HG03045 (cell line): ENCODE results near the gene PLD5.
"Not testable (repeated sequence)": the region's sequence is repeated elsewhere in the genome, so short reads cannot be mapped to it uniquely, and the experiment has no call there.

ENCODE experiments used
- ATAC-seq: cut with Tn5 transposase; IDR thresholded peaks from one replicate; pipeline ENCODE4 v1.9.1; 2021; ENCODE audit warnings: mild to moderate bottlenecking, moderate library complexity; ENCODE audit not compliant: unreplicated experiment

Gene PLD5

GRCh38 chr1:242214455-242214854, 310.0 kb downstream of the PLD5 start:
- not testable (repeated sequence) for ATAC-seq

- ATAC-seq: not testable (repeated sequence)
Measured at GRCh38 chr1:242212961-242213360, 311.5 kb downstream of the PLD5 start.

- ATAC-seq: no peak
Measured at GRCh38 chr1:242212401-242212800, 312.1 kb downstream of the PLD5 start.

GRCh38 chr1:242211254-242212022, 313.1 kb downstream of the PLD5 start:
- ATAC-seq: no peak

- ATAC-seq: not testable (repeated sequence)
Measured at GRCh38 chr1:242210316-242210715, 314.2 kb downstream of the PLD5 start.

- no peak for ATAC-seq
Measured at GRCh38 chr1:242209063-242209462, 315.4 kb downstream of the PLD5 start.

GRCh38 chr1:242208021-242208420, 316.5 kb downstream of the PLD5 start:
- no peak for ATAC-seq

- ATAC-seq: no peak
Measured at GRCh38 chr1:242206994-242207393, 317.5 kb downstream of the PLD5 start.

- no peak for ATAC-seq
Measured at GRCh38 chr1:242205622-242206489, 318.6 kb downstream of the PLD5 start.

GRCh38 chr1:242203262-242203661, 321.2 kb downstream of the PLD5 start:
- ATAC-seq: no peak

- no peak for ATAC-seq
Measured at GRCh38 chr1:242201090-242201489, 323.4 kb downstream of the PLD5 start.

- no peak for ATAC-seq
Measured at GRCh38 chr1:242199776-242200458, 324.6 kb downstream of the PLD5 start.

- ATAC-seq: no peak
Measured at GRCh38 chr1:242197907-242198820, 326.3 kb downstream of the PLD5 start.

- ATAC-seq: no peak
Measured at GRCh38 chr1:242196914-242197313, 327.6 kb downstream of the PLD5 start.

GRCh38 chr1:242196101-242196500, 328.4 kb downstream of the PLD5 start:
- ATAC-seq: no peak

GRCh38 chr1:242189591-242189990, 334.9 kb downstream of the PLD5 start:
- no peak for ATAC-seq

GRCh38 chr1:242187816-242188215, 336.7 kb downstream of the PLD5 start:
- ATAC-seq: no peak

- ATAC-seq: no peak
Measured at GRCh38 chr1:242187171-242187570, 337.3 kb downstream of the PLD5 start.

GRCh38 chr1:242185731-242186130, 338.8 kb downstream of the PLD5 start:
- ATAC-seq: no peak

GRCh38 chr1:242184955-242185354, 339.5 kb downstream of the PLD5 start:
- ATAC-seq: no peak
